Subcutaneous adipose tissue (tissue), 4 donors: Measurements from ENCODE around the gene TRMT6. TPM values are rescaled to one million over a fixed set of nuclear protein-coding genes. Genes with fewer than 3 reads are reported as not detected.

Experiments used
- CTCF ChIP-seq: fragments of 450-650 bp; IDR thresholded peaks from one replicate; pipeline ENCODE4 v1.5.1; 2016; ENCODE audit warnings: low read depth, mild to moderate bottlenecking, control low read depth, antibody characterized with exemption, moderate library complexity
- small RNA-seq: library from RNA; depleted of rRNA; stranded (forward); fragments of <200 nt; gene quantifications from one replicate; pipeline ENCODE3, GENCODE V24; 2016
- total RNA-seq, 4 donors: library from RNA; depleted of rRNA; stranded (reverse); fragments of >200 nt; gene quantifications; one replicate each; pipeline ENCODE4 v1.1.0, GENCODE V29; 2016

The TRMT6 gene
- total RNA-seq, 4 donors from 2014 or later = 6.4 to 9.6 (median 8.1) TPM

GRCh38 chr20:5899444-5899843 is 50.9 kb downstream of the TRMT6 start:
- no peak for TF ChIP-seq CTCF

- no peak for TF ChIP-seq CTCF
Observed at GRCh38 chr20:5895626-5896025, 54.7 kb downstream of the TRMT6 start.

GRCh38 chr20:5893621-5894020 is 56.7 kb downstream of the TRMT6 start:
- no peak for TF ChIP-seq CTCF

- no peak for TF ChIP-seq CTCF
Observed at GRCh38 chr20:5893052-5893451, 57.3 kb downstream of the TRMT6 start.

- TF ChIP-seq CTCF = no peak
Observed at GRCh38 chr20:5890773-5891441, 59.4 kb downstream of the TRMT6 start.

GRCh38 chr20:5888041-5888440 is 62.3 kb downstream of the TRMT6 start:
- TF ChIP-seq CTCF = no peak

GRCh38 chr20:5887386-5887785 is 62.9 kb downstream of the TRMT6 start:
- no peak for TF ChIP-seq CTCF

Small RNA genes lying within 50 kb of the gene (small RNA-seq; reads per million reads assigned to genes)
- 0.49 reads per million for gene RF00019
- gene RNU1-55P = not detected

Other genes with a start within 250 kb of the TRMT6 start
- 1 to 10 TPM; 1.3 to 7.7 (median 2.9) TPM for gene SHLD1, start 200.1 kb downstream of the TRMT6 start, total RNA-seq
- gene CHGB, start 39.0 kb downstream of the TRMT6 start, total RNA-seq = not detected
- 1 to 10 TPM; 5.1 to 6.7 (median 5.5) TPM for gene MCM8, start 119 bp upstream of the TRMT6 start, total RNA-seq
- 100 to 1,000 TPM in 2 of 4 donors, 10 to 100 TPM in 2; 91.6 to 154 (median 106) TPM for gene CRLS1, start 55.6 kb upstream of the TRMT6 start, total RNA-seq
- gene LRRN4, start 103.5 kb upstream of the TRMT6 start, total RNA-seq = 1 to 10 TPM in 1 of 4 donors, not detected in 3; 2.0 TPM
- gene FERMT1, start 172.5 kb upstream of the TRMT6 start, total RNA-seq = under 1 TPM in 3 of 4 donors, not detected in 1; 0.16 to 0.51 (median 0.22) TPM